Loucy (cell line): ENCODE data around the gene TKT.

Experiments used
- H2AFZ ChIP-seq: fragments of 200-600 bp; sonication (generic); 2 replicates; pipeline ENCODE4 v1.6.0; 2016; ENCODE audit warnings: antibody characterized with exemption, mild to moderate bottlenecking, low read length, moderate library complexity
- H3F3A ChIP-seq: fragments of 200-600 bp; 2 replicates; pipeline ENCODE4 v1.6.0; 2016; ENCODE audit warnings: antibody characterized with exemption, low read depth, mild to moderate bottlenecking
- H3K27me3 ChIP-seq: fragments of 200-600 bp; sonication (generic); 2 replicates; pipeline ENCODE4 v1.6.1; 2014; ENCODE audit warnings: low read length, mild to moderate bottlenecking; ENCODE audit not compliant: insufficient read depth, poor library complexity, severe bottlenecking
- H3K36me3 ChIP-seq: fragments of 200-600 bp; sonication (generic); 2 replicates; pipeline ENCODE4 v1.6.1; 2016; ENCODE audit warnings: low read length; ENCODE audit not compliant: insufficient read depth
- H3K4me1 ChIP-seq: fragments of 200-600 bp; sonication (generic); 2 replicates; pipeline ENCODE4 v1.5.1; 2014; ENCODE audit warnings: low read length, mild to moderate bottlenecking; ENCODE audit not compliant: insufficient read depth, poor library complexity, severe bottlenecking
- H3K4me2 ChIP-seq: fragments of 200-600 bp; sonication (generic); 2 replicates; pipeline ENCODE4 v1.6.0; 2014; ENCODE audit warnings: antibody characterized with exemption, low read length, low read depth, mild to moderate bottlenecking; ENCODE audit not compliant: poor library complexity, severe bottlenecking
- H3K4me3 ChIP-seq: fragments of 200-600 bp; sonication (generic); 2 replicates; pipeline ENCODE4 v1.5.1; 2014; ENCODE audit warnings: low read length, mild to moderate bottlenecking, mixed read lengths; ENCODE audit not compliant: poor library complexity, severe bottlenecking
- H3K79me2 ChIP-seq: fragments of 200-600 bp; sonication (generic); 2 replicates; pipeline ENCODE4 v1.6.1; 2014; ENCODE audit warnings: low read length; ENCODE audit not compliant: insufficient read depth
- H3K9ac ChIP-seq: fragments of 200-600 bp; sonication (generic); 2 replicates; pipeline ENCODE4 v1.6.0; 2014; ENCODE audit warnings: mild to moderate bottlenecking, low read depth, low read length, moderate library complexity; ENCODE audit not compliant: poor library complexity, severe bottlenecking
- H3K9me2 ChIP-seq: fragments of 200-600 bp; sonication (generic); replicated peaks from 2 replicates; pipeline ENCODE4 v1.6.1; 2016; ENCODE audit warnings: low read depth, low read length, mixed read lengths
- H3K9me3 ChIP-seq: fragments of 200-600 bp; sonication (generic); 2 replicates; pipeline ENCODE4 v1.6.1; 2014; ENCODE audit warnings: mild to moderate bottlenecking, antibody characterized with exemption, low read length, low read depth; ENCODE audit not compliant: insufficient read depth
- H4K20me1 ChIP-seq: fragments of 200-600 bp; sonication (generic); 2 replicates; pipeline ENCODE4 v1.6.0; 2014; ENCODE audit warnings: antibody characterized with exemption, low read length, mild to moderate bottlenecking; ENCODE audit not compliant: insufficient read depth, poor library complexity, severe bottlenecking
- EZH2phosphoT487 ChIP-seq: fragments of 200-600 bp; IDR thresholded peaks from 2 replicates; pipeline ENCODE4 v1.6.1; 2018; ENCODE audit warnings: antibody characterized with exemption, mild to moderate bottlenecking, moderate library complexity, borderline replicate concordance
- TF ChIP-seq, protein P1 (sequence below): fragments of 200-600 bp; sonication (generic); conservative IDR thresholded peaks from 2 replicates; pipeline ENCODE4 v1.5.1; 2014; ENCODE audit warnings: mild to moderate bottlenecking, antibody characterized with exemption, low read length

Gene TKT

GRCh38 chr3:53222183-53222901, 33.5 kb downstream of the TKT start:
- no peaks in the 10 kb centered on the region for H3K9me3 ChIP-seq
- no peak overlapping the region for H3K4me2 ChIP-seq
- H3K36me3 ChIP-seq, result peaks cover 36% of the 10 kb centered on the region; the same call in 1 of the 2 replicates
- no peak overlapping the region for H3K9ac ChIP-seq
- no peaks in the 10 kb centered on the region for H3K79me2 ChIP-seq
- H3K4me1 ChIP-seq, result no peaks in the 10 kb centered on the region
- H3K4me3 ChIP-seq, result no peak overlapping the region
- H3F3A ChIP-seq, result no peaks in the 10 kb centered on the region
- H3K9me2 ChIP-seq, result no peaks in the 10 kb centered on the region
- no peak overlapping the region for H2AFZ ChIP-seq
- H3K27me3 ChIP-seq, result no peaks in the 10 kb centered on the region
- H4K20me1 ChIP-seq, result no peaks in the 10 kb centered on the region
- TF ChIP-seq, protein P1, sequence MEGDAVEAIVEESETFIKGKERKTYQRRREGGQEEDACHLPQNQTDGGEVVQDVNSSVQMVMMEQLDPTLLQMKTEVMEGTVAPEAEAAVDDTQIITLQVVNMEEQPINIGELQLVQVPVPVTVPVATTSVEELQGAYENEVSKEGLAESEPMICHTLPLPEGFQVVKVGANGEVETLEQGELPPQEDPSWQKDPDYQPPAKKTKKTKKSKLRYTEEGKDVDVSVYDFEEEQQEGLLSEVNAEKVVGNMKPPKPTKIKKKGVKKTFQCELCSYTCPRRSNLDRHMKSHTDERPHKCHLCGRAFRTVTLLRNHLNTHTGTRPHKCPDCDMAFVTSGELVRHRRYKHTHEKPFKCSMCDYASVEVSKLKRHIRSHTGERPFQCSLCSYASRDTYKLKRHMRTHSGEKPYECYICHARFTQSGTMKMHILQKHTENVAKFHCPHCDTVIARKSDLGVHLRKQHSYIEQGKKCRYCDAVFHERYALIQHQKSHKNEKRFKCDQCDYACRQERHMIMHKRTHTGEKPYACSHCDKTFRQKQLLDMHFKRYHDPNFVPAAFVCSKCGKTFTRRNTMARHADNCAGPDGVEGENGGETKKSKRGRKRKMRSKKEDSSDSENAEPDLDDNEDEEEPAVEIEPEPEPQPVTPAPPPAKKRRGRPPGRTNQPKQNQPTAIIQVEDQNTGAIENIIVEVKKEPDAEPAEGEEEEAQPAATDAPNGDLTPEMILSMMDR, result no peak
- TF ChIP-seq EZH2phosphoT487, result no peak

GRCh38 chr3:53221827-53222182, 34.0 kb downstream of the TKT start:
- H3K9me2 ChIP-seq, result no peaks in the 10 kb centered on the region
- H4K20me1 ChIP-seq, result no peaks in the 10 kb centered on the region
- no peaks in the 10 kb centered on the region for H3F3A ChIP-seq
- no peak overlapping the region for H3K9ac ChIP-seq
- peaks cover 30% of the 10 kb centered on the region; the same call in 1 of the 2 replicates for H3K36me3 ChIP-seq
- H3K4me2 ChIP-seq, result no peak overlapping the region
- H2AFZ ChIP-seq, result no peak overlapping the region
- H3K79me2 ChIP-seq, result no peaks in the 10 kb centered on the region
- TF ChIP-seq, protein P1, result no peak
- TF ChIP-seq EZH2phosphoT487, result no peak
- no peaks in the 10 kb centered on the region for H3K27me3 ChIP-seq
- H3K4me1 ChIP-seq, result no peaks in the 10 kb centered on the region
- no peaks in the 10 kb centered on the region for H3K9me3 ChIP-seq
- no peak overlapping the region for H3K4me3 ChIP-seq

DNA sequence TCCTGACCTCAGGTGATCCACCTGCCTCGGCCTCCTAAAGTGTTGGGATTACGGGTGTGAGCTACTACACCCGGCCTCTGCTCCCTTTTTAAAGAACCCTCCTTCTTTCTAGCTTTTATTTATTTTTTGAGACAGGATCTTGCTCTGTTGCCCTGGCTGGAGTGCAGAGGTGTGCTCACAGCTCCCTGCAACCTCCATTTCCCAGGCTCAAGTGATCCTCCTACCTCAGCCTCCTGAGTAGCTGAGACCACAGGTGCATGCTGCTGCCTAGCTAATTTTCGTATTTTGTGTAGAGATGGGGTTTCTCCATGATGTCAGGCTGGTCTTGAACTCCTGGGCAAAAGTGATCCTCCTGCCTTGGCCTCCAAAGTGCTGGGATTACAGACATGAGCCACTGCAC, 34.5 kb downstream of the TKT start:
- no peaks in the 10 kb centered on the region for H3K4me1 ChIP-seq
- H3K9ac ChIP-seq, result no peak overlapping the region
- no peak overlapping the region for H3K4me2 ChIP-seq
- peaks cover 26% of the 10 kb centered on the region; the same call in 1 of the 2 replicates for H3K36me3 ChIP-seq
- TF ChIP-seq, protein P1, result no peak
- no peak for TF ChIP-seq EZH2phosphoT487
- no peaks in the 10 kb centered on the region for H3K9me3 ChIP-seq
- H3K9me2 ChIP-seq, result no peaks in the 10 kb centered on the region
- no peak overlapping the region for H2AFZ ChIP-seq
- H3K27me3 ChIP-seq, result no peaks in the 10 kb centered on the region
- no peak overlapping the region for H3K4me3 ChIP-seq
- no peaks in the 10 kb centered on the region for H4K20me1 ChIP-seq
- H3F3A ChIP-seq, result no peaks in the 10 kb centered on the region
- no peaks in the 10 kb centered on the region for H3K79me2 ChIP-seq
